Ascending aorta (tissue), 2 donors: ENCODE measurements around the gene MACF1. TPM values are rescaled to one million over a fixed set of nuclear protein-coding genes. Genes with fewer than 3 reads are reported as not detected.

ENCODE experiments used
- DNase-seq, 2 donors: peaks; one replicate each; pipeline ENCODE4 v3.0.0-alpha.2; 2019; ENCODE audit warnings: low spot score in 2 of 2
- H3K27ac ChIP-seq, 2 donors: fragments of 200-600 bp; sonication (generic); one replicate each; pipeline ENCODE4 v1.5.1; 2016 to 2017; ENCODE audit warnings: mild to moderate bottlenecking in 1 of 2
- H3K27me3 ChIP-seq: fragments of 200-600 bp; sonication (generic); one replicate; pipeline ENCODE4 v1.5.1; 2017
- H3K36me3 ChIP-seq, 2 donors: fragments of 200-600 bp; sonication (generic); one replicate each; pipeline ENCODE4 v1.5.1; 2016
- H3K4me1 ChIP-seq, 2 donors: fragments of 200-600 bp; sonication (generic); one replicate each; pipeline ENCODE4 v1.5.1; 2016 to 2017; ENCODE audit warnings: mild to moderate bottlenecking in 1 of 2
- H3K4me3 ChIP-seq, 2 donors: fragments of 200-600 bp; sonication (generic); one replicate each; pipeline ENCODE4 v1.5.1; 2016 to 2017; ENCODE audit warnings: mild to moderate bottlenecking in 1 of 2
- H3K9me3 ChIP-seq, 2 donors: fragments of 200-600 bp; sonication (generic); one replicate each; pipeline ENCODE4 v1.5.1; 2016
- CTCF ChIP-seq, 3 experiments: fragments of 200-600 bp in 2 of 3; fragments of 450-650 bp in 1 of 3; sonication (generic) in 2 of 3; IDR thresholded peaks; one replicate each; pipeline ENCODE4 v1.5.1; 2016 to 2019; ENCODE audit warnings: antibody characterized with exemption in 3 of 3, mild to moderate bottlenecking in 1 of 3, moderate library complexity in 1 of 3
- intact Hi-C: fragments of 100-400 bp; cut with DNase I; formaldehyde crosslinking; loops from one replicate; pipeline ENCODE4 v1.15.1; 2023
- total RNA-seq: library from RNA; depleted of rRNA; stranded (reverse); fragments of >200 nt; gene quantifications from one replicate; pipeline ENCODE4 v1.1.0, GENCODE V29; 2016

Gene MACF1
- total RNA-seq, 1 donor from 2014 or later = 279 TPM

- Histone ChIP-seq H3K36me3 (peaks cover 76 to 83% of the 10 kb centered on the region in 2 donors), H3K27ac (no peak overlapping the region), H3K9me3 (no peaks in the 10 kb centered on the region), H3K4me1 (no peaks in the 10 kb centered on the region), H3K27me3 (no peaks in the 10 kb centered on the region), H3K4me3 (no peak overlapping the region)
- intact Hi-C loops = no loop called here
- TF ChIP-seq CTCF (IDR thresholded peaks at IDR 0.05) = no peak
- no peak for DNase-seq
Measured at GRCh38 chr1:39292401-39292800, 87.9 kb downstream of the MACF1 start.

GRCh38 chr1:39293375-39294070 lies 89.0 kb downstream of the MACF1 start:
- peaks cover 66 to 83% of the 10 kb centered on the region in 2 donors for H3K36me3 ChIP-seq
- no peak for DNase-seq
- no peaks in the 10 kb centered on the region for H3K27me3 ChIP-seq
- H3K4me1 ChIP-seq = no peaks in the 10 kb centered on the region
- no peaks in the 10 kb centered on the region for H3K9me3 ChIP-seq
- no peak overlapping the region for H3K27ac ChIP-seq
- no peak for TF ChIP-seq CTCF (IDR thresholded peaks at IDR 0.05)
- H3K4me3 ChIP-seq = no peak overlapping the region
- intact Hi-C loops = no loop called here

- no peak for TF ChIP-seq CTCF (IDR thresholded peaks at IDR 0.05)
- Histone ChIP-seq H3K36me3 (peaks cover 76 to 82% of the 10 kb centered on the region in 2 donors), H3K4me3 (no peak overlapping the region), H3K4me1 (no peaks in the 10 kb centered on the region), H3K27me3 (no peaks in the 10 kb centered on the region), H3K27ac (no peak overlapping the region), H3K9me3 (no peaks in the 10 kb centered on the region)
- intact Hi-C loops = no loop called here
- DNase-seq = no peak
Measured at GRCh38 chr1:39294531-39294930, 90.0 kb downstream of the MACF1 start.

GRCh38 chr1:39295901-39296300 lies 91.4 kb downstream of the MACF1 start:
- Histone ChIP-seq H3K4me3 (no peak overlapping the region), H3K27me3 (no peaks in the 10 kb centered on the region), H3K27ac (no peak overlapping the region), H3K36me3 (peaks cover 81 to 95% of the 10 kb centered on the region in 2 donors), H3K9me3 (no peaks in the 10 kb centered on the region), H3K4me1 (no peaks in the 10 kb centered on the region)
- TF ChIP-seq CTCF (IDR thresholded peaks at IDR 0.05) = no peak
- DNase-seq = no peak
- intact Hi-C loops = no loop called here

GRCh38 chr1:39297551-39297950 lies 93.1 kb downstream of the MACF1 start:
- Histone ChIP-seq H3K27me3 (no peaks in the 10 kb centered on the region), H3K4me3 (no peak overlapping the region), H3K9me3 (no peaks in the 10 kb centered on the region), H3K36me3 (peaks cover 82 to 96% of the 10 kb centered on the region in 2 donors), H3K4me1 (no peaks in the 10 kb centered on the region), H3K27ac (no peak overlapping the region)
- intact Hi-C loops = no loop called here
- no peak for DNase-seq
- TF ChIP-seq CTCF (IDR thresholded peaks at IDR 0.05) = no peak
